Panc1 (cell line): ENCODE results near the gene FLVCR2. TPM values are rescaled to one million over a fixed set of nuclear protein-coding genes. Genes with fewer than 3 reads are reported as not detected.

Source experiments
- ATAC-seq: fragments of 200-7000 bp; cut with Tn5 transposase; 2 replicates; pipeline ENCODE4 v1.9.1; 2020; ENCODE audit warnings: mild to moderate bottlenecking, moderate library complexity
- BruUV-seq: library from RNA; stranded (reverse); fragments of 400-500 nt; replicated peaks from 2 replicates; lab custom pipeline; 2021; lab: Mats Ljungman, UMichigan
- CTCF ChIA-PET: fragments of 300-600 bp; sonication (Branson Sonifier 250); formaldehyde crosslinking; loops from one replicate; lab custom pipeline; 2022; ENCODE audit warnings: antibody characterized with exemption; lab: Charles Lee
- POLR2A ChIA-PET: fragments of 300-600 bp; sonication (Branson Sonifier 250); formaldehyde crosslinking; loops from one replicate; lab custom pipeline; 2022; ENCODE audit warnings: antibody characterized with exemption; lab: Charles Lee
- DNase-seq: peaks from one replicate; pipeline ENCODE4 v3.0.0-alpha.2; 2010; ENCODE audit warnings: low read depth, low spot score
- H3K27ac ChIP-seq: 2 replicates; pipeline ENCODE4 v1.5.1; 2011; ENCODE audit warnings: mild to moderate bottlenecking, low read length, inconsistent platforms
- H3K27me3 ChIP-seq: fragments of 200-500 bp; sonication (Bioruptor generic); 2 replicates; pipeline ENCODE4 v1.6.0; 2014; ENCODE audit warnings: low read length, inconsistent platforms; ENCODE audit not compliant: control insufficient read depth, insufficient read depth
- H3K36me3 ChIP-seq: fragments of 200-500 bp; sonication (Bioruptor generic); 2 replicates; pipeline ENCODE4 v1.5.1; 2014; ENCODE audit warnings: inconsistent platforms, mild to moderate bottlenecking, low read length, moderate library complexity; ENCODE audit not compliant: control insufficient read depth, insufficient read depth
- H3K4me1 ChIP-seq: 2 replicates; pipeline ENCODE4 v1.5.1; 2011; ENCODE audit warnings: inconsistent platforms, mild to moderate bottlenecking, low read length, moderate library complexity; ENCODE audit not compliant: control insufficient read depth, insufficient read depth
- H3K4me3 ChIP-seq, 2 experiments: 2 replicates each; pipeline ENCODE4 v1.5.1; 2011 to 2012; ENCODE audit warnings: low read depth in 2 of 2, low read length in 2 of 2, mild to moderate bottlenecking in 2 of 2, inconsistent platforms in 1 of 2, moderate library complexity in 1 of 2
- H3K9me3 ChIP-seq: fragments of 200-500 bp; sonication (Bioruptor generic); 2 replicates; pipeline ENCODE4 v1.5.1; 2014; ENCODE audit warnings: low read depth, mild to moderate bottlenecking, inconsistent platforms, low read length, moderate library complexity; ENCODE audit not compliant: control insufficient read depth, insufficient read depth
- CTCF ChIP-seq: fragments of 450-650 bp; IDR thresholded peaks from 2 replicates; pipeline ENCODE4 v1.5.1; 2017; ENCODE audit warnings: mild to moderate bottlenecking
- POLR2AphosphoS5 ChIP-seq: IDR thresholded peaks from 2 replicates; pipeline ENCODE4 v1.6.1; 2012; ENCODE audit warnings: mild to moderate bottlenecking, low read depth, low read length, moderate library complexity
- REST ChIP-seq, 2 experiments: IDR thresholded peaks; 2 replicates each; pipeline ENCODE4 v1.6.1; 2011 to 2012; ENCODE audit warnings: low read depth in 2 of 2, control low read depth in 1 of 2, low read length in 1 of 2, mild to moderate bottlenecking in 1 of 2, moderate library complexity in 1 of 2; ENCODE audit not compliant: insufficient read depth in 1 of 2
- SIN3A ChIP-seq: IDR thresholded peaks from 2 replicates; pipeline ENCODE4 v1.6.1; 2012; ENCODE audit warnings: low read depth, mild to moderate bottlenecking, low read length, moderate library complexity, borderline replicate concordance; ENCODE audit not compliant: insufficient read depth
- TCF7L2 ChIP-seq: IDR thresholded peaks from 2 replicates; pipeline ENCODE4 v1.6.1; 2011; ENCODE audit warnings: mild to moderate bottlenecking, low read depth, low read length, inconsistent platforms
- in situ Hi-C: cut with HindIII; loops from 2 replicates; pipeline ENCODE4 v1.10.0; 2016; ENCODE audit warnings: low sequenced_read_pairs, low pct_unique_long_range_greater_than_20kb
- intact Hi-C: fragments of 100-400 bp; cut with micrococcal nuclease; formaldehyde crosslinking; loops from one replicate; pipeline ENCODE4 v1.10.0; 2022; ENCODE audit not compliant: unreplicated experiment
- total RNA-seq: library from RNA; stranded (reverse); gene quantifications from one replicate; pipeline ENCODE4 v1.2.1, GENCODE V29; 2021; ENCODE audit not compliant: unreplicated experiment

FLVCR2 gene
- total RNA-seq, 1 experiment from 2014 or later, result 9.7 TPM

- in situ Hi-C loops (no loop called here), intact Hi-C loops (no loop called here)
- POLR2A ChIA-PET, result no interaction called here
- Histone ChIP-seq H3K4me1 (no peaks in the 10 kb centered on the region), H3K27me3 (no peaks in the 10 kb centered on the region), H3K9me3 (no peaks in the 10 kb centered on the region), H3K36me3 (no peaks in the 10 kb centered on the region), H3K27ac (no peak overlapping the region), H3K4me3 (no peak overlapping the region)
- BruUV-seq, result no TSS peak
- CTCF ChIA-PET, result no interaction called here
- DNase-seq (no peak), ATAC-seq (no peak)
- TF ChIP-seq REST (IDR thresholded peaks at IDR 0.05; ENCODE audit: insufficient read depth in 1 of 2, low read depth in 2 of 2, low read length in 1 of 2) (no peak), POLR2AphosphoS5 (no peak), CTCF (no peak), SIN3A (no peak), TCF7L2 (no peak)
Measured at GRCh38 chr14:75543253-75543652, 35.2 kb upstream of the FLVCR2 start.

GRCh38 chr14:75543786-75544185, 34.6 kb upstream of the FLVCR2 start:
- Histone ChIP-seq H3K9me3 (no peaks in the 10 kb centered on the region), H3K27ac (no peak overlapping the region), H3K36me3 (no peaks in the 10 kb centered on the region), H3K4me3 (no peak overlapping the region), H3K4me1 (no peaks in the 10 kb centered on the region), H3K27me3 (no peaks in the 10 kb centered on the region)
- POLR2A ChIA-PET, result no interaction called here
- in situ Hi-C loops, result no loop called here
- CTCF ChIA-PET, result no interaction called here
- no peak for TF ChIP-seq TCF7L2
- TF ChIP-seq SIN3A, result no peak
- no peak for TF ChIP-seq REST (IDR thresholded peaks at IDR 0.05; ENCODE audit: insufficient read depth in 1 of 2, low read depth in 2 of 2, low read length in 1 of 2)
- no peak for TF ChIP-seq CTCF
- TF ChIP-seq POLR2AphosphoS5, result no peak
- ATAC-seq, result no peak
- DNase-seq, result no peak
- intact Hi-C loops, result no loop called here
- no TSS peak for BruUV-seq
